Liver (tissue), 9 donors: ENCODE measurements around the gene MFSD2B. TPM values are rescaled to one million over a fixed set of nuclear protein-coding genes. Genes with fewer than 3 reads are reported as not detected.
A peak's percentile ranks its signal among the peaks of the same experiment; 100 is the strongest.

ENCODE experiments used
- DNase-seq: peaks from one replicate; pipeline ENCODE4 v3.0.0-alpha.2; 2017; ENCODE audit warnings: low spot score
- H3K27ac ChIP-seq, 2 donors: one replicate each; pipeline ENCODE4 v1.7.0; 2013; ENCODE audit warnings: inconsistent platforms in 2 of 2, low read length in 2 of 2, control low read depth in 1 of 2, low read depth in 1 of 2, mild to moderate bottlenecking in 1 of 2
- H3K27me3 ChIP-seq, 4 donors: one replicate each; pipeline versions ENCODE4 v1.6.1 to v1.7.0; 2013; ENCODE audit warnings: low read length in 3 of 4, inconsistent platforms in 1 of 4, mild to moderate bottlenecking in 1 of 4, moderate library complexity in 1 of 4; ENCODE audit not compliant: control insufficient read depth in 4 of 4, insufficient read depth in 4 of 4
- H3K36me3 ChIP-seq, 4 donors: one replicate each; pipeline versions ENCODE4 v1.6.1 to v1.7.0; 2013; ENCODE audit warnings: low read length in 3 of 4, mild to moderate bottlenecking in 3 of 4, low read depth in 1 of 4, moderate library complexity in 1 of 4; ENCODE audit not compliant: control insufficient read depth in 4 of 4, insufficient read depth in 3 of 4
- H3K4me1 ChIP-seq, 4 donors: one replicate each; pipeline versions ENCODE4 v1.6.1 to v1.7.0; 2013; ENCODE audit warnings: low read length in 3 of 4, mild to moderate bottlenecking in 3 of 4, moderate library complexity in 1 of 4; ENCODE audit not compliant: control insufficient read depth in 4 of 4, insufficient read depth in 4 of 4
- H3K4me3 ChIP-seq, 3 donors: one replicate each; pipeline versions ENCODE4 v1.6.1 to v1.7.0; 2013; ENCODE audit warnings: low read length in 3 of 3, control low read depth in 1 of 3, low read depth in 1 of 3, mild to moderate bottlenecking in 1 of 3
- H3K9ac ChIP-seq, 2 donors: one replicate each; pipeline ENCODE4 v1.7.0; 2013; ENCODE audit warnings: low read length in 2 of 2, mild to moderate bottlenecking in 2 of 2, moderate library complexity in 2 of 2, control low read depth in 1 of 2, low read depth in 1 of 2
- H3K9me3 ChIP-seq, 4 donors: one replicate each; pipeline versions ENCODE4 v1.6.1 to v1.7.0; 2013; ENCODE audit warnings: low read length in 3 of 4; ENCODE audit not compliant: control insufficient read depth in 4 of 4
- EGR1 ChIP-seq, 2 donors: IDR thresholded peaks; 2 replicates each; pipeline ENCODE4 v1.6.1; 2016 to 2018; ENCODE audit warnings: antibody characterized with exemption in 2 of 2, low read depth in 2 of 2
- FOXA1 ChIP-seq: IDR thresholded peaks from 2 replicates; pipeline ENCODE4 v1.6.1; 2016; ENCODE audit warnings: antibody characterized with exemption
- FOXA2 ChIP-seq: IDR thresholded peaks from 2 replicates; pipeline ENCODE4 v1.6.1; 2016; ENCODE audit warnings: antibody characterized with exemption
- GABPA ChIP-seq, 2 donors: IDR thresholded peaks in 1 of 2; conservative IDR thresholded peaks in 1 of 2; 2 replicates each; pipeline ENCODE4 v1.6.1; 2016; ENCODE audit warnings: antibody characterized with exemption in 2 of 2, mild to moderate bottlenecking in 1 of 2, moderate library complexity in 1 of 2
- HNF4G ChIP-seq: IDR thresholded peaks from 2 replicates; pipeline ENCODE4 v1.6.1; 2016; ENCODE audit warnings: antibody characterized with exemption
- JUND ChIP-seq, 2 donors: IDR thresholded peaks; 2 replicates each; pipeline ENCODE4 v1.6.1; 2016; ENCODE audit warnings: antibody characterized with exemption in 2 of 2
- NR2F2 ChIP-seq: IDR thresholded peaks from 2 replicates; pipeline ENCODE4 v1.6.1; 2016; ENCODE audit warnings: antibody characterized with exemption
- RAD21 ChIP-seq, 2 donors: IDR thresholded peaks; 2 replicates each; pipeline ENCODE4 v1.6.1; 2016; ENCODE audit warnings: antibody characterized with exemption in 2 of 2, mild to moderate bottlenecking in 2 of 2
- REST ChIP-seq: IDR thresholded peaks from 2 replicates; pipeline ENCODE4 v1.6.1; 2016; ENCODE audit warnings: antibody characterized with exemption, mild to moderate bottlenecking
- RXRA ChIP-seq, 2 donors: IDR thresholded peaks; 2 replicates each; pipeline ENCODE4 v1.6.1; 2017 to 2018; ENCODE audit warnings: antibody characterized with exemption in 2 of 2, mild to moderate bottlenecking in 1 of 2
- SP1 ChIP-seq: IDR thresholded peaks from 2 replicates; pipeline ENCODE4 v1.6.1; 2018; ENCODE audit warnings: antibody characterized with exemption, mild to moderate bottlenecking
- YY1 ChIP-seq: IDR thresholded peaks from 2 replicates; pipeline ENCODE4 v1.6.1; 2016; ENCODE audit warnings: antibody characterized with exemption, mild to moderate bottlenecking
- WGBS: extraction: QIAGEN DNeasy Blood & Tissue Kit; methylation state at CpG from one replicate; pipeline ENCODE4 v1.1.7; 2013; 5-methylcytosine and 5-hydroxymethylcytosine counted together
- polyA plus RNA-seq, 2 donors: library from polyadenylated mRNA; stranded (reverse) in 1 of 2; unstranded in 1 of 2; fragments of 200-250 nt in 1 of 2; fragments of >200 nt in 1 of 2; fragmentation: Nextera tagmentation in 1 of 2; extraction: Ambion mirVana in 1 of 2; gene quantifications; one replicate each; pipeline versions ENCODE4 v1.2.1 to v1.2.3, GENCODE V29; 2013 to 2015
- total RNA-seq, 2 donors: library from RNA; depleted of rRNA; stranded (reverse); fragments of >200 nt; gene quantifications; one replicate each; pipeline ENCODE4 v1.2.3, GENCODE V29; 2014
- TF ChIP-seq, protein P1 (sequence below): IDR thresholded peaks from 2 replicates; pipeline ENCODE4 v1.6.1; 2016; ENCODE audit warnings: antibody characterized with exemption
- donor health status: healthy.
- donor health status: healthy.
- donor health status: healthy.
- donor health status: healthy.
- donor health status: healthy.

The MFSD2B gene
- total and polyA plus RNA-seq, 4 donors: 0.02 to 26.1 (median 0.22) TPM

DNA sequence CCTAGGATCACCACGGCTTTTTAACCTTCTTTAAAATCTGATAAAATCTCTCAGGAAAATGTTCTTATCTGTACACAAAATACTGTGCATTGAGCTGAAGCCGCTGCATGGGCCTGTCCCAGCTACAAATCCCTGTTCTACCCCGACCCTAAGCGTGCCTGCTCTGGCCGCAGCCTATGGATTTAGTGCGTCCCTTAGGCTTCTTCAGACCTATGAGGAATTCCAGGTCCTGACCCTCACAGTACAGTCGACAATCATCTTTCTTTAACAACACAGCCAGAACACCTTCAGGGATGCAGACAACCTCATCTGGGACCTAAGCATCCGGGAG, 37.8 kb downstream of the MFSD2B start:
- Histone ChIP-seq H3K27me3 (no peaks in the 10 kb centered on the region), H3K4me3 (peak overlapping the region in 1 of 3 donors; percentile 12), H3K4me1 (peaks cover 3 to 28% (median 18%) of the 10 kb centered on the region in 4 donors), H3K27ac (no peak overlapping the region), H3K9me3 (no peaks in the 10 kb centered on the region), H3K9ac (no peak overlapping the region), H3K36me3 (no peaks in the 10 kb centered on the region)
- no peak for DNase-seq
- 51% methylated on average over 8 of the region's 8 CpGs for WGBS
- TF ChIP-seq HNF4G (no peak), FOXA2 (no peak), RAD21 (IDR thresholded peaks at IDR 0.05) (no peak), SP1 (no peak), EGR1 (IDR thresholded peaks at IDR 0.05; ENCODE audit: low read depth in 2 of 2) (no peak), YY1 (no peak), NR2F2 (no peak), JUND (IDR thresholded peaks at IDR 0.05) (no peak), RXRA (IDR thresholded peaks at IDR 0.05) (no peak), FOXA1 (no peak)
- TF ChIP-seq, protein P1, sequence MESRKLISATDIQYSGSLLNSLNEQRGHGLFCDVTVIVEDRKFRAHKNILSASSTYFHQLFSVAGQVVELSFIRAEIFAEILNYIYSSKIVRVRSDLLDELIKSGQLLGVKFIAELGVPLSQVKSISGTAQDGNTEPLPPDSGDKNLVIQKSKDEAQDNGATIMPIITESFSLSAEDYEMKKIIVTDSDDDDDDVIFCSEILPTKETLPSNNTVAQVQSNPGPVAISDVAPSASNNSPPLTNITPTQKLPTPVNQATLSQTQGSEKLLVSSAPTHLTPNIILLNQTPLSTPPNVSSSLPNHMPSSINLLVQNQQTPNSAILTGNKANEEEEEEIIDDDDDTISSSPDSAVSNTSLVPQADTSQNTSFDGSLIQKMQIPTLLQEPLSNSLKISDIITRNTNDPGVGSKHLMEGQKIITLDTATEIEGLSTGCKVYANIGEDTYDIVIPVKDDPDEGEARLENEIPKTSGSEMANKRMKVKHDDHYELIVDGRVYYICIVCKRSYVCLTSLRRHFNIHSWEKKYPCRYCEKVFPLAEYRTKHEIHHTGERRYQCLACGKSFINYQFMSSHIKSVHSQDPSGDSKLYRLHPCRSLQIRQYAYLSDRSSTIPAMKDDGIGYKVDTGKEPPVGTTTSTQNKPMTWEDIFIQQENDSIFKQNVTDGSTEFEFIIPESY: no peak

DNA sequence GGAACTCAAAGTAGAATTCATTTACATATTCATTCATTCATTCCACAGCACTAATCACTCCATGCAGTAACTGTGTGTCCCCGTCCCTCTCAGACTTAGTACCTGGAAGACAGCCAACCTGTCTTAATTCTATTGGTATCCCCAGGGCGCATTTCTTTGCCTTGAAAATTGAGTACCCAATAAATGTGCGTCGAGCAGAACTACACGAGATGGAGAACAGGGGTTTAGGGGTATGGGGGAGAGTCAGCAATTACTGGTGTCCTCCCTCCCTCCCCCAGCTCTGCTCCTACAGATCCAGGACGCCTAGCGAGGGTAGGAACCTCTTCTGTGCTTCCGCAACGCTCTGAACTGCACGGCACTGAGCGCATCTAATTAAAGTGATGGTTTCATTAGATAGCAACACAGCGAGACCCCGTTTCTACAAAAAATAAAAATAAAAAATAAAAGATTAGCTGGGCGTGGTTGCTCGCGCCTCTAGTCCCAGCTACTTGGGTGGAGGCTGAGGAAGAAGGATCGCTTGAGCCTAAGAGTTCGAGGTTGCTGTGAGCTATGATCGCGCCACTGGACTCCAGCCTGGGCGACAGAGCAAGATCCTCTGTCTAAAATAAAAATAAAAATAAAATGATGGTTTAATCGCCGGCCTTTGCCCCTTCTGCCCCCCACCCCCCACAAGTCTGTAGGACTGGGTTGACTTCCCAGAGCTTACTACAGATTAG, 39.0 kb downstream of the MFSD2B start:
- Histone ChIP-seq H3K36me3 (no peaks in the 10 kb centered on the region), H3K9me3 (no peaks in the 10 kb centered on the region), H3K27me3 (no peaks in the 10 kb centered on the region), H3K4me1 (peaks cover 3 to 28% (median 18%) of the 10 kb centered on the region in 4 donors), H3K9ac (no peak overlapping the region), H3K4me3 (peak overlapping the region in 2 of 3 donors; percentile 67 to 79), H3K27ac (no peak overlapping the region)
- TF ChIP-seq HNF4G: no peak
- no peak for TF ChIP-seq NR2F2
- TF ChIP-seq RAD21 (IDR thresholded peaks at IDR 0.05): no peak
- TF ChIP-seq SP1: no peak
- TF ChIP-seq, protein P1: no peak
- TF ChIP-seq JUND (IDR thresholded peaks at IDR 0.05): no peak
- TF ChIP-seq YY1: no peak
- no peak for TF ChIP-seq GABPA (IDR thresholded peaks at IDR 0.05 in 1 of 2, conservative IDR thresholded peaks at IDR 0.05 in 1 of 2)
- no peak for TF ChIP-seq REST
- DNase-seq: no peak
- WGBS: 32% methylated on average over 23 of the region's 23 CpGs
